Urothelium cell line (cell line): ENCODE measurements around the gene ARHGEF17.

ENCODE experiments used
- DNase-seq: peaks from one replicate; pipeline ENCODE4 v3.0.0; 2011; ENCODE audit warnings: low spot score, mixed read lengths
- FAIRE-seq: peaks from 2 replicates; lab custom pipeline; 2011; peaks lifted over from hg19 to GRCh38; lab: Jason Lieb, UNC

ARHGEF17 gene

GRCh38 chr11:73401217-73401923 is 93.3 kb downstream of the ARHGEF17 start:
- DNase-seq (no peak), FAIRE-seq (no peak)

DNA sequence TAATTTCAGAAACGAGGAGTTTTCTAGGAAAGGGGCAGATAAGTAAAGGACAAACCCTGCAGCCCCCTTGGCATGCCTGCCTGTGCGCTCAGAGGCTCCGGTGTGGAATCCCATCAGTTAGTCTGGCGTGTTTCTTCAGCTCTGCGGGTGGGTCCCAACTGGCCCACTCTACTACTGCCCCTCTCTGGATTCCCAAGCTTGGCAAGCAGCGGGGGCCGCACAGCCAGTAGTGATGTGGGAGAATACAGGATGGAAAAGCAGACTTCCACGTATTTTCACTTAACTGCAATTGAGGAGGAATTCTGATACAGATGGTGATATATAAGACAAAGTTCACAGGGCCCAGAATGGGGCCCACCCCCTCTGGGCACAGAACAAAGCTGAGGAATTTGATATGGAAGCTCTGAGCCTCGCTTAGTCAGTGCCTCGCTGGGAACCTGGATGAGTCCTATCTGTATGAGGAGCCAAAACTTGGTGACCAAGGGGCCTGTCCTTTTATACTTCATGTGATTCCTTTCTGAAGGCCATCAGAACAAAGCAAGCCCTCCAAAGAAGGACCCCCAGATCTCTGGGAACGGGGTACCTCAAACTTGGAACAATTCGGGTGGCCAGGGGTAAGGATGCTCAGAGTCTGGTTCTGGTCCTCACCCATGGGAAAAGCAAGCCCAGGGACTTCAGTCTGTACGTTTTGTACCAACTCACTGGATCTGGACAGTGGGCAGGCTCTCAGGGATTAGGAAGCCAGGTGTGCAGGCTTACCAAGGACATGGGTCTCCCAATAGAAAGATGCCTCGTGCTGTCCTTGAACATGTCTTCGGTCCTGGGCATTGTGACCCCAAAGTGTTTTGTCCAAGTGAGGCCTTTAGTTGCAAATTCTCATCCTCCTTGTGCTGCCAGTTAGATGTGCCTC is 94.1 kb downstream of the ARHGEF17 start:
- DNase-seq (no peak), FAIRE-seq (no peak)

DNA sequence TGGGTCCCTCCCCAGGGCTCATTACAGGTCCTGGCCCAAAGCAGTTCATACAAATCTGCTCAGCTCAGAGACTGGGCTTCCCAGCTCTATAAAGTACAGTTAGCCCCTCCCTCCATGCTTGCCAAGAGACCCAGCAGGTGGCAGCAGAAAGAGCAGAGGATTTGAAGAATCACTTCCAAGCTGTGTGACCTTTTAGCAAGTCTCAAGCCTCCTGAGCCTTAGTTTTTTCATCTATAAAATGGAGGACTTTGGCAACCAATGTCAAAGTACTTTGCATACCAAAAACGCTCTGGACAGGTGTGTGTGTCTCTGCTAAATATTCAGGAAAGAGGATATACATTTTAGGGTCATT is 94.7 kb downstream of the ARHGEF17 start:
- FAIRE-seq: no peak
- DNase-seq: peak; percentile 35

GRCh38 chr11:73403541-73403940 is 95.5 kb downstream of the ARHGEF17 start:
- no peak for DNase-seq

DNA sequence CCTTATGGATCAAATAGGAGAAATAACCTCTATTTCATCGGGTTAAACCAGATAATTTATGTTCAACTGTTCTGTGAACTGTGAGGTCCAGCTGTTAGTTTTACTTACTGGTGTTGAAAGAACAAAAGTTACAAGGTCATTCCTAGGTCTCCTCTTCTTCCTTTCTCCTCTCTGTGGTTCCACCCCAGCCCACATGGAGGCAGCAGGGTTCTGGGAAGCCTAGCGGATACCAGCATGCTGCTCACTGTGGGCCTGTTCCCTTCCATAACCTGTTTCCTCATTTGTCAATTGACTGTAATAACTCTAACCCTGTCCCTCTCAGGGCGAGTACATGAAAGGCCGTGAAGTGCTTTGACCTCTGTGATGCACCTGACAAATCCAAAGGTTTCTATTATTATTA is 96.0 kb downstream of the ARHGEF17 start:
- DNase-seq: peak; percentile 57
- FAIRE-seq: no peak

More at GRCh38 chr11:73403541-73403940, 95.5 kb downstream of the ARHGEF17 start:
- no peak for FAIRE-seq

- DNase-seq (no peak), FAIRE-seq (no peak)
These were observed 96.5 kb downstream of the ARHGEF17 start for GRCh38 chr11:73404506-73405145.

DNA sequence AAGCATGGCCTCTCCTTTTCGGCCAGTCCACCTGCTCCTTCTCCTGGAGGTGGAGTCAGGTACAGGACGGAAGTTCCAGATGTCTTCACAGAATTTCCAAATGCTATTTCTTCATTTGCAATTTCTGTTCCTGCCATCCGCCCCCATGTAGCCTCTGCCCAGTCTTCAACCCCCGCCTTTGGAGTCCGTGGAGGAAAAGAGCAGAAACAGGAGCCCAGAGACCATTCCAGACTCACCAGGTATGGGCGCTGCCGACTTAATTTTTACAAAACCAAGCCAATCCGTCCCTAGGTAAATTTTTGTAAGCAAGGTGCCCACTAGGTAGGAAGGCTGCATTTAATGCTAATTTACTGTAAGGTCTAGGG is 97.1 kb downstream of the ARHGEF17 start:
- DNase-seq (no peak), FAIRE-seq (no peak)

DNA sequence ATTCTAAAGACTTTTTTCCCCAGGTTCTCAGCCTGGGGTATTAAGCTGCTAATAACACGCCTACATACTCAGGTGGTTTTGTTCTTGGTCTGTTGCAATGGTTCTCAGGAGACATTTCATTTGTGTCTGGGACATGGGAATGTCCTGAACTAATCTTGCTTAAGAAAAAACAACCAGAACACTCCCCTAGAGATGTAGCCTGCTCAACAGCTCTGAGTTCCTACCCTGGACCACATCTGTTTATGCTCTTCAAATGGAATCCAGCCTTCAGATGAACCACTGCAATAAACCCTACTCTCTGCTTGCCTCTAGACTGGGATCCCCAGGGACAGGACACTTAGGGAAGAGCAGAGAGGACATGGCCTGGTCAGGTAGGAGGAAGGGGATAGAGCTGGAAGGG is 98.1 kb downstream of the ARHGEF17 start:
- no peak for FAIRE-seq
- DNase-seq: no peak

- DNase-seq: no peak
- FAIRE-seq: no peak
These were observed 98.5 kb downstream of the ARHGEF17 start for GRCh38 chr11:73406619-73407018.

DNA sequence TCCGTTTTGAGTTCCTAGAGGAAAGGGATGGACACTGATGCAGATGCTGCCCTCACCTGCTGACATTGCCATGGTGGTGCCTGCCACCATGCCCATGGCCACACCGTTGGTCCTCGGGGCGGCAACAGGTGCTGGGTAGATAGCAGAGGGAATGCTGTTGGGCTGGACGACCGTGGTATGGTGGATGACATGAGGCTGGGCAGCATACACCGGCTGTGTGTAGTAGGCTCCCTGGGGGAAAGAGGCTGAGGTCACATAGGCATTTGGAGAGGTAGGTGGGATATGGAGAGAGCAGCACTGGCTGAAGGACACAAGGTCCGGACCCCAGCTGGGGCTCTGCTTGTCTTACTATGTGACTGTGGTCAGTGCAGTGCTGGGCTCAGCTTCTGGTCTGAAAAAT is 101.4 kb downstream of the ARHGEF17 start:
- FAIRE-seq (no peak), DNase-seq (no peak)

DNA sequence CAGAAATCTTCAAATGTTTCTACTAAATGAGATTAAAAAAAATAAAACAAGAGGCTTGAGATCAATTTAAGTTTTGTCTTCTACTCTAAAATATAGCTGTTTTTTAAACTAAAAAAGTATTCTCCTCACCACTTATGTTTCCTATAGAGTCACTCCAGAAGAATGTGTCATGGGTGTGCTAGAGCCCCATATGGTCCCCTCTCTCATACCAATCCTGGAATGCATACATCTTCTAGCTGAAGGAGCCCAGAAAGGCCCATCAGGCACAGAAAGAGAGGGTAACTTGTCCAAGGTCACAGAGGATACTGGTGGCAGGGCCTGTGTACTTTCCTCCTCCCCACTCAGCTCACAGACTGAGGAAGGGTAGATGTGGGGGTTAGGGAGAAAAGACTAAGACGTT is 102.6 kb downstream of the ARHGEF17 start:
- FAIRE-seq (no peak), DNase-seq (no peak)

- FAIRE-seq: no peak
- DNase-seq: no peak
These were observed 103.0 kb downstream of the ARHGEF17 start for GRCh38 chr11:73411031-73411430.

GRCh38 chr11:73412308-73412707 is 104.2 kb downstream of the ARHGEF17 start:
- FAIRE-seq: no peak
- no peak for DNase-seq

DNA sequence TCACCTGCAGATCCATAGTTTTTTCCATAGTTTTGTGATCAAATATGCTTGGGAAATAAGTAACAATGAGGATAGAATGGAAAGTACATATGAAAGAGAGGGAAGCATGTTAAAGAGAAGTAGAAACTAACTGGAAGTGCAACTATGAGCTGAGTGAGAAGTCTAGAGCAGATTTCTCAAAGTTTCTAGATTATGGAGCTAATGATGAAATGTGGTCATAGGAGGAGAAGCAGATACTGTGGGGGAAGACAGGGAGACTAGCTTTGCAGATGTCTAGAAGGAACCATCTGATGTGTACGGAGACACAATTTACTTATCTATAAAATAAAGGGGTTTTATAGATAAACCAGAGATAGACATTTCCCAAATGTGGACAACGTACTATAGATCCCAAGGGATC is 105.2 kb downstream of the ARHGEF17 start:
- FAIRE-seq: no peak
- DNase-seq: no peak

GRCh38 chr11:73414977-73415651 is 107.0 kb downstream of the ARHGEF17 start:
- FAIRE-seq (no peak), DNase-seq (no peak)

GRCh38 chr11:73415854-73416615 is 108.0 kb downstream of the ARHGEF17 start:
- DNase-seq: no peak
- FAIRE-seq: no peak

- no peak for FAIRE-seq
- no peak for DNase-seq
These were observed 108.7 kb downstream of the ARHGEF17 start for GRCh38 chr11:73416786-73417185.
